Muscle layer of colon (tissue), 2 donors: ENCODE results near the gene STXBP6.
"Not testable (repeated sequence)": the region's sequence is repeated elsewhere in the genome, so short reads cannot be mapped to it uniquely, and the experiment has no call there.

ENCODE experiments used
- H3K27ac ChIP-seq: one replicate; pipeline ENCODE4 v1.7.0; 2013; ENCODE audit warnings: low read depth, mild to moderate bottlenecking, low read length, moderate library complexity
- H3K27me3 ChIP-seq, 2 donors: one replicate each; pipeline ENCODE4 v1.7.0; 2013; ENCODE audit warnings: low read length in 2 of 2, mild to moderate bottlenecking in 2 of 2; ENCODE audit not compliant: insufficient read depth in 2 of 2, control insufficient read depth in 1 of 2
- H3K36me3 ChIP-seq: one replicate; pipeline ENCODE4 v1.7.0; 2013; ENCODE audit warnings: mild to moderate bottlenecking, low read length; ENCODE audit not compliant: insufficient read depth
- H3K4me1 ChIP-seq: one replicate; pipeline ENCODE4 v1.7.0; 2013; ENCODE audit warnings: mild to moderate bottlenecking, low read length; ENCODE audit not compliant: insufficient read depth
- H3K4me3 ChIP-seq, 2 donors: one replicate each; pipeline ENCODE4 v1.7.0; 2013; ENCODE audit warnings: low read length in 2 of 2, low read depth in 1 of 2, mild to moderate bottlenecking in 1 of 2, moderate library complexity in 1 of 2
- H3K9ac ChIP-seq: one replicate; pipeline ENCODE4 v1.7.0; 2013; ENCODE audit warnings: low read length
- H3K9me3 ChIP-seq: one replicate; pipeline ENCODE4 v1.7.0; 2013; ENCODE audit warnings: mild to moderate bottlenecking, low read length
- donor health status: abdominal sarcoma.
- donor health status: Adenocarcinoma of cecum.

STXBP6 gene

GRCh38 chr14:24795406-24795805 lies 254.5 kb downstream of the STXBP6 start:
- H3K27ac ChIP-seq = no peak overlapping the region
- H3K4me1 ChIP-seq = no peaks in the 10 kb centered on the region
- H3K27me3 ChIP-seq = no peaks in the 10 kb centered on the region
- H3K9ac ChIP-seq = no peak overlapping the region
- no peaks in the 10 kb centered on the region for H3K36me3 ChIP-seq
- H3K4me3 ChIP-seq = no peak overlapping the region
- no peaks in the 10 kb centered on the region for H3K9me3 ChIP-seq

- Histone ChIP-seq H3K9ac (no peak overlapping the region), H3K4me3 (no peak overlapping the region), H3K4me1 (peaks cover 2% of the 10 kb centered on the region), H3K27ac (no peak overlapping the region), H3K27me3 (no peaks in the 10 kb centered on the region), H3K9me3 (no peaks in the 10 kb centered on the region), H3K36me3 (no peaks in the 10 kb centered on the region)
These were observed 255.2 kb downstream of the STXBP6 start for GRCh38 chr14:24794644-24795305.

- Histone ChIP-seq H3K4me1 (peaks cover 13% of the 10 kb centered on the region), H3K9ac (no peak overlapping the region), H3K27ac (no peak overlapping the region), H3K9me3 (no peaks in the 10 kb centered on the region), H3K36me3 (no peaks in the 10 kb centered on the region), H3K4me3 (no peak overlapping the region), H3K27me3 (no peaks in the 10 kb centered on the region)
These were observed 259.8 kb downstream of the STXBP6 start for GRCh38 chr14:24790196-24790595.

GRCh38 chr14:24789378-24789884 lies 260.5 kb downstream of the STXBP6 start:
- Histone ChIP-seq H3K4me1 (peaks cover 13% of the 10 kb centered on the region), H3K9ac (no peak overlapping the region), H3K36me3 (no peaks in the 10 kb centered on the region), H3K9me3 (no peaks in the 10 kb centered on the region), H3K27ac (no peak overlapping the region), H3K4me3 (no peak overlapping the region), H3K27me3 (no peaks in the 10 kb centered on the region)

- Histone ChIP-seq H3K36me3 (no peaks in the 10 kb centered on the region), H3K27ac (no peak overlapping the region), H3K4me1 (peaks cover 13% of the 10 kb centered on the region), H3K9me3 (no peaks in the 10 kb centered on the region), H3K4me3 (no peak overlapping the region), H3K9ac (no peak overlapping the region), H3K27me3 (no peaks in the 10 kb centered on the region)
These were observed 264.2 kb downstream of the STXBP6 start for GRCh38 chr14:24785698-24786097.

- no peak overlapping the region for H3K4me3 ChIP-seq
- H3K4me1 ChIP-seq = peaks cover 13% of the 10 kb centered on the region
- H3K9me3 ChIP-seq = no peaks in the 10 kb centered on the region
- no peak overlapping the region for H3K27ac ChIP-seq
- H3K9ac ChIP-seq = no peak overlapping the region
- H3K27me3 ChIP-seq = no peaks in the 10 kb centered on the region
- no peaks in the 10 kb centered on the region for H3K36me3 ChIP-seq
These were observed 265.0 kb downstream of the STXBP6 start for GRCh38 chr14:24784981-24785380.

- Histone ChIP-seq H3K27me3 (no peaks in the 10 kb centered on the region), H3K9me3 (no peaks in the 10 kb centered on the region), H3K9ac (no peak overlapping the region), H3K36me3 (no peaks in the 10 kb centered on the region), H3K4me1 (peaks cover 1% of the 10 kb centered on the region), H3K27ac (no peak overlapping the region), H3K4me3 (no peak overlapping the region)
These were observed 266.2 kb downstream of the STXBP6 start for GRCh38 chr14:24783791-24784190.

- H3K4me1 ChIP-seq = no peaks in the 10 kb centered on the region
- H3K4me3 ChIP-seq = no peak overlapping the region
- no peaks in the 10 kb centered on the region for H3K36me3 ChIP-seq
- no peaks in the 10 kb centered on the region for H3K27me3 ChIP-seq
- H3K9me3 ChIP-seq = no peaks in the 10 kb centered on the region
- no peak overlapping the region for H3K27ac ChIP-seq
- no peak overlapping the region for H3K9ac ChIP-seq
These were observed 269.7 kb downstream of the STXBP6 start for GRCh38 chr14:24780281-24780680.

GRCh38 chr14:24777678-24778077 lies 272.3 kb downstream of the STXBP6 start:
- Histone ChIP-seq H3K9me3 (no peaks in the 10 kb centered on the region), H3K27me3 (no peaks in the 10 kb centered on the region), H3K4me1 (no peaks in the 10 kb centered on the region), H3K27ac (no peak overlapping the region), H3K9ac (no peak overlapping the region), H3K4me3 (no peak overlapping the region), H3K36me3 (no peaks in the 10 kb centered on the region)

- Histone ChIP-seq H3K4me3 (no peak overlapping the region), H3K36me3 (no peaks in the 10 kb centered on the region), H3K9ac (no peak overlapping the region), H3K27me3 (no peaks in the 10 kb centered on the region), H3K27ac (no peak overlapping the region), H3K9me3 (no peaks in the 10 kb centered on the region), H3K4me1 (no peaks in the 10 kb centered on the region)
These were observed 274.0 kb downstream of the STXBP6 start for GRCh38 chr14:24775950-24776349.

GRCh38 chr14:24774187-24774915 lies 275.6 kb downstream of the STXBP6 start:
- H3K27me3 ChIP-seq = no peaks in the 10 kb centered on the region
- no peak overlapping the region for H3K27ac ChIP-seq
- no peaks in the 10 kb centered on the region for H3K36me3 ChIP-seq
- H3K9ac ChIP-seq = no peak overlapping the region
- no peaks in the 10 kb centered on the region for H3K9me3 ChIP-seq
- no peak overlapping the region for H3K4me3 ChIP-seq
- no peaks in the 10 kb centered on the region for H3K4me1 ChIP-seq

- H3K9me3 ChIP-seq, H3K4me3 ChIP-seq, H3K27ac ChIP-seq, H3K27me3 ChIP-seq, H3K4me1 ChIP-seq, H3K36me3 ChIP-seq, H3K9ac ChIP-seq: not testable (repeated sequence)
These were observed 276.4 kb downstream of the STXBP6 start for GRCh38 chr14:24773564-24773963.
